Fibroblast of skin of right quadriceps (primary cell): ENCODE measurements around the gene GPN2.
A peak's percentile ranks its signal among the peaks of the same experiment; 100 is the strongest.
"Not testable (repeated sequence)": the region's sequence is repeated elsewhere in the genome, so short reads cannot be mapped to it uniquely, and the experiment has no call there.

Experiments used
- DNase-seq: peaks from one replicate; pipeline ENCODE4 v3.0.0-alpha.2; 2013

Gene GPN2

DNA sequence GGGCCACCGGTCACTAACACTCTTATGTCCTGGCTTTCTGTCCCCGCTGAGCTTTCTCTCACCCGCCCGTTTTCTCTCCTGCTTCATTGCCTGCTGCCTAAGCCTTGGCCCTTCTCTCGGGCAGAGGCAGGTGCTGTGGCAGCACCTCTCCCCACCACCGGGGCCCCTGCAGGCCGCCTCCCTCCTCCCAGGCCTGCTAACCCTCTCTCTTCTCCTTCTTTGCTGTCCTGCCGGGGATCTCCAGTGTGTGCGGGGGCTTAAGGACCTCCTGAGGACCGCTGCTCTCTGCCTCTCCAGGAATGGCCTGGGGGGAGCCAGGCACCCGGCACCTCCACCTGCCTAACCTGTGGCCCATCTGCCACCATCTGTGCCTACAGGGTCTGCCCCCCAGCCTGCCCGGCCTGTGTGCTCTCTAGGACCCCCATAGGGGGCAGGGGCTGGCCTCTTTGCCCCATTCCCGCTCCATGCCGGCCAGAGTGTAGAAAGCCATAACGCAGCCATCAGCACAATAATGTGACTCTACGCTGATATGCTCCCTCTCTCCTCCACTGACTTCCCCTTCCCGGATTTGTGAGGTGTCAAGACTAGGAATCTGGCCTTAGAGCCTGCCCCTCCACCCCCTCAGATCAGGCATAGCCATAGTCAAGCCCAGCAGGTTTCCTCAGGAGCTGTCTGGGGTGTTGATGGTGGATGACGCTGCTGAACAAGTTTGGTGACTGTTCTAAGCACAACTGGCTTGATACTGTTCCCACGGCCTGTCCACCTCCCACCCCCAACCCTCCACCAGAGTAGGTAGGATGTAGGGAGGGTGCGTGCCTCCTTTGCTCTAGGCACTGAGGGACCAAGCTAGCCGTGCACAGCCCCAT lies 33.2 kb downstream of the GPN2 start:
- DNase-seq, result no peak

GRCh38 chr1:26856181-26856580 lies 33.9 kb downstream of the GPN2 start:
- no peak for DNase-seq

DNA sequence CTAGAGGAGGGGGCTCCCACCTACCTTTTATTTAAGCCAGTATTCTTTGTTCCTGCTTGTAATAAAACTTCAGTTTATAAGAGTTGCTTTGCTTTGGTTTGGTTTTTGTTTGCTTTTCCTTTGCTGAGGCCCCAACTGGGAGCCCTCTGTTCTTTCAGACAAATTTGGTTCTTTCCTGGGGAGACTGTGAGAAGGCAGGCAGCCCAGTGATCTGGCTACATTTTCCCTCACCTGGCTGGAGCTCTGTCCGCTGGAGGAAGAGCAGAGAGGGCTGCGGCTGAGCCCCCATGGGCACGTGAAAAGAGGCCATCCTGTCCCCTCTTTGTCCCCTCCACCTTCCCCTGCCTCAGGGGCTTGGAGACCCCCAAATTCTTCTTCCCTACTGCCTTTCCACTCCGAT lies 34.4 kb downstream of the GPN2 start:
- DNase-seq, result no peak

- no peak for DNase-seq
These were observed 35.2 kb downstream of the GPN2 start for GRCh38 chr1:26854906-26855305.

DNA sequence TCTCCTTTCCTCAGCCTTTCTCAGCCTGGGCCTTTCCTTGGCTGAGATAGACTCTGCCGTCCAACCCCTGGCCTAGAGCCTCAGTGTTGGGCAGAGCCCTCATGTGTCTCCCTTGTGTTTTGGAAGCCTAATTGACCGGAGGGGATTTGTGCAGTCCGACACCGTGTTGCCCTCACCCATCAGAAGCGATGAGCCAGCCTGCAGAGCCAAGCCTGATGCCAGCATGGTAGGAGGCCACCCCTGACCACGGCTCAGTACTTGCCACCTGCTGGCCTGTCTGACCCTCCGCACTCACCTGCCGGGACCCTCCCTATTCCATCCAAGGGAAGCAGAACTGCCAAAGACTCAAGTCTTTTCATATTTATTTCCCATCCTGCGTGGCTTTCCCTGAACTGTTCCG lies 36.5 kb downstream of the GPN2 start:
- no peak for DNase-seq

GRCh38 chr1:26853156-26853555 lies 36.9 kb downstream of the GPN2 start:
- DNase-seq, result peak; percentile 73

DNA sequence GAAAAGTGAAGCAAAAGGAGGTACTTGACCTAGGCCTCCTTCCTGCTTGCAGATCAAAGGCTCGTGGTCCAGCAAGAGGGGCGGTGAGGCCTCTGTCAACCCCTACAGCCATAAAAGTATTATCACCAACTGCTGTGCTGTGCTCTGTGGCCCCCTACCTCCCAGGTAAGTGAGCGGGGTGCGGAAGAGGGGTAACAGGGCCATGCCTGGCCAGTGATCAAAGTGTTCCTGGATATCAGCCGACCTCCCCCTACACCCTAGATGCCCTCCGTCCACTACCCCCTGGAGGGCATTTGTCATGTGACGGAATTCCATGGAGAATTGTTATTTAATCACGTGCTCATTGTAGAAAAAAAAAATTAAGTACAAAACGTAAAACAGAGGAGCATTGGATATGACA lies 37.4 kb downstream of the GPN2 start:
- no peak for DNase-seq

- DNase-seq, result no peak
These were observed 38.9 kb downstream of the GPN2 start for GRCh38 chr1:26851106-26851684.

- peak; percentile 43 for DNase-seq
These were observed 40.9 kb downstream of the GPN2 start for GRCh38 chr1:26848941-26849774.

DNA sequence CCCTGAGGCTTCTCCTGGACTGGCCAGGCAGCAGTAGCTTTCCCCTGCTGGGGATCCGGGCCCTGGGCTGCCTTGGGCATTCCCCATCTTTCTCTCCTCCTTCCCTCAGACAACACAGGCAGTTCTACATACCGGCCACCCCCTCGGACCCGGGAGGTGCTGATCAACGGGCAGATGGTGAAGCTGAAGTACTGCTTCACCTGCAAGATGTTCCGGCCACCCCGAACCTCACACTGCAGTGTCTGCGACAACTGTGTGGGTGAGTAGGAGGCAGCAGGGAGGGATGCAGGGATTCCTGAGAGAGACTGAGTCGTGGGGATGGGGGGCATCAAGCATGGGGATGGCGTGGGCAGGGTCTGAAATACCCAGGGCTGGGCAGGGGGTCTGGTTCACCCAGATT lies 41.6 kb downstream of the GPN2 start:
- no peak for DNase-seq

DNA sequence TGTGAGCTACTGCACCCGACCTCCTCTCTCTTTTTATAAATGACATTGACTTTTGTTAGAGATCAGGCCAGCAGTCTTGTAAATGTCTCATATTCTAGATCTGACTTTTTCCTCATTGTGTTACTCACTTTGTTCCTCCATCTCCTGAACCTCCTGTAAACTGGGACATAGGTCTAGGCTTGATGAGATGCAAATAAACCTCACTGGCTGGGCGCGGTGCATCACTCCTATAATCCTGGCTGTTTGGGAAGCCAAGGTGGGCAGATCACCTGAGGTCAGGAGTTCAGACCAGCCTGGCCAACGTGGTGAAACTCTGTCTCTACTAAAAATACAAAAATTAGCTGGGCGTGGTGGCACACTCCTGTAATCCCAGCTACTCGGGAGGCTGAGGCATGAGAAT lies 42.3 kb downstream of the GPN2 start:
- not testable (repeated sequence) for DNase-seq

GRCh38 chr1:26844424-26845196 lies 45.5 kb downstream of the GPN2 start:
- DNase-seq, result no peak

GRCh38 chr1:26839779-26840178 lies 50.3 kb downstream of the GPN2 start:
- no peak for DNase-seq

DNA sequence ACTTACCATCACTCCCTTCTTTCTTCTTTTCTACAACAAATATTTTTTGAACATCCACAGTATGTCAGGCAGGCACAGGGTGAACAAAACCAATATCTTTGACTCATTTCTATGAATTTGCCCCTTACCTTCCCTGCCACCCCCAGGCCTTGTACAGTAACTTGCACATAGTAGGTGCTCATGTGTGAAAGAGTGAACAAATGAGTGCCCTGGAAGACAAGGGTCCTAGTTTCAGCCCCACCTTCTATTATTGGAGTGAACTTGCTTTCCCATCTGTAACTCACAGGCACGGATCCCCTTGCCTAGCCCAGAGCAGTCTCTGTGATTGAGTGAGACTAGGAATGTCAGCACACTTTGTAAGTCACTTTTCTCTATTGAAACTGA lies 50.8 kb downstream of the GPN2 start:
- no peak for DNase-seq

DNA sequence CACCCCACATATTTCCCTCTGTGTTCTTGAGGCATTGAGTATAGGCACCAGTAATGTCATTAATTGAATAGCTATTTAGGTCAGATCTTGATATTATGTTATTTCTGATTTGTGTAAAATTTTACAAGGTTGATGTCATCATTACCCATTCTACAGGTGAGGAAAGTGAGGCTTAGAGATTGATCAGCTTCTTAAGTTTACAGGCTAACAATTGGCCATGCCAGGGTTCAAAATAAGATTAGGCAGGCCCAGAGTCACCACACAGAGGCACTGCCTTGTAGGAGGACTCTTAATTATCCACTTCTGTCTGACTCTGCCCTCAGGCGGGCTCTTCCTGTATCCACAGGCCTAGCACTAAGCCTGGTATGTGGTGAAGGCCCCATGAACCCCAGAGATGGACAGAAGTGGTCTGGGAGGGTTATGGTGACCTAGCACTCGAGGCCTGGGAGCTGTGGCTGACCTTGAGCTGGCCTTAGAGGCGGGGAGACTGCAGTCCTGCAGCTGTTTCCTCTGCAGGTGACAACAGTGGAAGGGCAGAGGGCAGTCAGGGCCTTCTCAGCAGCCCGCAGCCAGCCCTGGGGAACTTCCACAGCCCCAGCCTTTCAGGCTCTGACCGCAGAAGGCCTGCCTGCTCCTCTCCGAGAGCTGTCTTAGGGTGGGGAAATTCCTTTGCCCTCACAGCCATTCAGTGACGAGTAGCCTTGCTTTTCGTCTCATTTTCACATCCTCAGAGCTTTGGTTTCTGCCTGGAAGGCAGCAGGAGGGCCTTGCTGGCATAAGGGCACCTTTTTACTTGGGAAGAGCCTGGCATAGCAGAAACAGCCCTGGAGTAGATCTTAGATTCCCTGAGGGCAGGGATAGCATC lies 51.4 kb downstream of the GPN2 start:
- DNase-seq, result no peak

DNA sequence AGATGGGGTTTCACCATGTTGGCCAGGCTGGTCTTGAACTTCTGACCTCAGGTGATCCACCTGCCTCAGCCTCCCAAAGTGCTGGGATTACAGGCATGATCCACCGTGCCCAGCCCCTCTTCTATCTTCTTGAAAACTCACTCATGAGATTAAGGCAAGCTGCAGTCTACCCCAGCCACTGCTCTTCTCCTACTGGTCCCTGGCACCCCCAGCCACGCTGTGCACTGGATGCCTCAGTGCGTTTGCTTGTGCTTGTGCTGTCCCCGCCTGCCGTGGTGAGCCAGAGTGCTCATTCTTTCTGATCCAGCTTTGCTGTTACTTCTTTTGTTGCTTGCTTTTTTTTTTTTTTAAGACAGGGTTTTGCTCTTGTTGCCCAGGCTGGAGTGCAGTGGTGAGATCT lies 52.4 kb downstream of the GPN2 start:
- DNase-seq, result not testable (repeated sequence)

GRCh38 chr1:26833432-26834405 lies 56.4 kb downstream of the GPN2 start:
- DNase-seq, result no peak

- DNase-seq, result no peak
These were observed 57.7 kb downstream of the GPN2 start for GRCh38 chr1:26832249-26832960.

GRCh38 chr1:26831546-26832248 lies 58.4 kb downstream of the GPN2 start:
- DNase-seq, result no peak
